IPS-15b (cell line): ENCODE data around the gene CEP135.

ENCODE experiments used
- H3K27me3 ChIP-seq: one replicate; pipeline ENCODE4 v1.6.1; 2013; ENCODE audit warnings: low read length; ENCODE audit not compliant: control insufficient read depth, insufficient read depth
- H3K36me3 ChIP-seq: one replicate; pipeline ENCODE4 v1.6.1; 2013; ENCODE audit warnings: low read length; ENCODE audit not compliant: control insufficient read depth, insufficient read depth
- H3K4me1 ChIP-seq: one replicate; pipeline ENCODE4 v1.6.1; 2013; ENCODE audit warnings: mild to moderate bottlenecking, low read length; ENCODE audit not compliant: control insufficient read depth, insufficient read depth
- H3K4me3 ChIP-seq: one replicate; pipeline ENCODE4 v1.5.1; 2013; ENCODE audit warnings: low read depth, low read length
- H3K9ac ChIP-seq: one replicate; pipeline ENCODE4 v1.6.1; 2013; ENCODE audit warnings: low read depth, mild to moderate bottlenecking, low read length
- H3K9me3 ChIP-seq: one replicate; pipeline ENCODE4 v1.6.1; 2013; ENCODE audit warnings: mild to moderate bottlenecking, low read length; ENCODE audit not compliant: control insufficient read depth, insufficient read depth

Gene CEP135

DNA sequence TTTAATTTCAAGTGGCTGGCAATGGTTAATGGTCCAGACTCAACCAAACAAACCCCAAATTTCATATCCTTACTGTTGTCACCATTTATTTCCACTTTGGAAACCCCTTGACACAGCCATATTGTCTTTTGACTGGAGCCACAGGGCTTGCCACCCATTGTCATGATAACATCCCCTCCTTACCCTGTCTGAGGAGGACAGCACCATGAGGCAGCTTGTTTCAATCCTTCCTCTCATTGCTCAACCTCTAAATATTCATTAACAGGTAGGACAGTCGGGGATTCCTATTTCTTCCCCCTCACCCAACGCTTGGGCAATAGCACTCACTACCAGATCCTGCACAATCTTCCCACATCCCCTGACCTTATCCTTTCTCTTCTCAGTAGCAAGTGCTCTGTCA lies 92.1 kb downstream of the CEP135 start:
- peaks cover 7% of the 10 kb centered on the region for H3K4me1 ChIP-seq
- no peak overlapping the region for H3K4me3 ChIP-seq
- no peaks in the 10 kb centered on the region for H3K27me3 ChIP-seq
- no peak overlapping the region for H3K9ac ChIP-seq
- H3K9me3 ChIP-seq, result no peaks in the 10 kb centered on the region
- no peaks in the 10 kb centered on the region for H3K36me3 ChIP-seq

DNA sequence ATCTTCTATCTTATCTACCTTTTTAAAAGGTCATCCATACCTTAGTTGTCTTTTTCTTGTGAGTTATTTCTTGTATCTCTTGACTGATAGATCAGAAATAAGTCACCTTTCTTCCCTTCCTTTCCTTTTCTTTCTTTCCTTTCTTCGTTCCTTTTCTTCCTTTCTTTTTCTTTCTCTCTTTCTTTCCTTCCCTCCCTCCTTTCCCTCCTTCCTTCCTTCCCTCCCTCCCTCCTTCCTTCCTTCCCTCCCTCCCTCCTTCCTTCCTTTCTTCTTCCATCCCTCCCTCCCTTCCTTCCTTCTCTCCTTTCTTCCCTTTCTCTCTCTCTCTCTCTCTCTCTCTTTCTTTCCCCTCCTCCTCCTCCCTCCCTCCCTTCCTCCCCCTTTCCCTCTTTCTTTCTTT lies 93.5 kb downstream of the CEP135 start:
- H3K27me3 ChIP-seq, result peaks cover 3% of the 10 kb centered on the region
- H3K9me3 ChIP-seq, result no peaks in the 10 kb centered on the region
- no peaks in the 10 kb centered on the region for H3K36me3 ChIP-seq
- H3K4me3 ChIP-seq, result no peak overlapping the region
- peaks cover 7% of the 10 kb centered on the region for H3K4me1 ChIP-seq
- no peak overlapping the region for H3K9ac ChIP-seq

DNA sequence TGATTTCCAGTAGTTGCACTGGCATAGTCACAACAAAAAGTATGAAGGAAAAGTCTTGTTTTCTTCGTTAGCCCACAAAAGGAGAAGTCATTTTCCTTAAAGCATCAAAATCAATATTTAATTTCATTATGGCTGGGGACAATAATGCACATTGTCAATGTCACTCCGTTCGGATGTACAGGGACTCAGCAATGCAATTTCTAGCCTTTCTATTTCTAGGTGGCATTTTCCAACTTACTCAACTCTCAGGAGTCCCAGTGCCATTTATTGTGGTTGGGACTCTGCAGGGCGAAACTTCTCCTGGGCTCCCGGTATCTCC lies 99.6 kb downstream of the CEP135 start:
- H3K27me3 ChIP-seq, result peaks cover 8% of the 10 kb centered on the region
- no peak overlapping the region for H3K9ac ChIP-seq
- peaks cover 13% of the 10 kb centered on the region for H3K4me1 ChIP-seq
- H3K36me3 ChIP-seq, result no peaks in the 10 kb centered on the region
- no peaks in the 10 kb centered on the region for H3K9me3 ChIP-seq
- H3K4me3 ChIP-seq, result peak overlapping the region; percentile 83

DNA sequence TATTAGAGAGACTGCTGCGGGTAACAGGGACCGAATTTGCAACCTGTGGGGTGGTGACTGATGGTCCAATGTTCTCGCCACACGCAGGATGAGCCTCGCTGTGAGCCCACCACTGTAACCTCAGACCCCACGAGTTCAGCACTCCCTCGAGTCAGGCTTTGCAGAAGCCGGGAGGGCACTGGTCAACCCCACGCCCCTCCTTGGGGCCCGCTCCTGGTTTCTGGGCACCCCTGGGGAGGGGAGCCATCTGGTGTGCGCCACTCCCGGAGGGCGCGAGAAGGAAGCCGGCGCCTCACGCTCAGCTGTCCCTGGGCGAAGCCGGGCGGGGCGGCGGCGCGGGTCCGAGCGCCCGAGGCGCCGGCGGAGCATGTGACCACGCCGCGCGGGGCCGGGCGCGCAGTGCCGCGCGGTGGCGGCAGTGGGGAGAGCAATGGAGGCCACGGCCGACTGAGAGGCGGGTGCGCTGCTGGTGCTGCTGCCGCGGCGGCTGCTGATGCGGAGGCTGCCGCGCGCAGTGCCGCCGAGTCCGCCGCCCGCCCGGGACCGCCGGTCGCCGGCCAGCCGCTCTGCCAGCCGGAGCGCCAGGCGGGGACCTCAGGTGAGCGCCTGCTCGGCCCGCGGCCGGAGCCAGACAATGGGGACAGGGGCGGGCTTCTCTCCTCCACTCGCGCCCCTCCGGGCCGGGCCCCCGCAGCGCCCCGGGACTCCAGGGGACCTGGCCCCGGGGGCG lies 100.1 kb downstream of the CEP135 start:
- Histone ChIP-seq H3K4me3 (peak overlapping the region; percentile 83), H3K9ac (no peak overlapping the region), H3K4me1 (peaks cover 13% of the 10 kb centered on the region), H3K9me3 (no peaks in the 10 kb centered on the region), H3K27me3 (peaks cover 8% of the 10 kb centered on the region), H3K36me3 (no peaks in the 10 kb centered on the region)

DNA sequence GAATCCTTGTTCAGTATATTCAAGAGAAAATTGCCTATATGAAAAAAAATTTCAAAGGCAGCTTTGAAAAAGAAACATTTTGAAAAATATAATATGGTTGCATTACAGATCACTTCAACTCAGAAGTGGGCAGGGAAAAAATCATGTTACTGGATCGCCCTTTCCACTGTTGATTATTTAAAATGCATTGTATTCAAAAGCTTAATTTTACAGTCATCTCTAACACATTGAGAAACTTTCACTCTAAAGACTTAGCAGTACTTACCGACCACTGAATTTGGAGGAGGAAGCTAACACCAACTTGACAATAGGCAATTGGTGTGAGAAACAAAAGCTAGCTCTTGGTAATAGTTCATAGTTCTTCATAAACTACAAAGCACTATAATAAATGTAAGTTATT lies 101.9 kb downstream of the CEP135 start:
- Histone ChIP-seq H3K4me3 (no peak overlapping the region), H3K27me3 (peaks cover 8% of the 10 kb centered on the region), H3K9ac (no peak overlapping the region), H3K9me3 (no peaks in the 10 kb centered on the region), H3K36me3 (no peaks in the 10 kb centered on the region), H3K4me1 (peaks cover 15% of the 10 kb centered on the region)

DNA sequence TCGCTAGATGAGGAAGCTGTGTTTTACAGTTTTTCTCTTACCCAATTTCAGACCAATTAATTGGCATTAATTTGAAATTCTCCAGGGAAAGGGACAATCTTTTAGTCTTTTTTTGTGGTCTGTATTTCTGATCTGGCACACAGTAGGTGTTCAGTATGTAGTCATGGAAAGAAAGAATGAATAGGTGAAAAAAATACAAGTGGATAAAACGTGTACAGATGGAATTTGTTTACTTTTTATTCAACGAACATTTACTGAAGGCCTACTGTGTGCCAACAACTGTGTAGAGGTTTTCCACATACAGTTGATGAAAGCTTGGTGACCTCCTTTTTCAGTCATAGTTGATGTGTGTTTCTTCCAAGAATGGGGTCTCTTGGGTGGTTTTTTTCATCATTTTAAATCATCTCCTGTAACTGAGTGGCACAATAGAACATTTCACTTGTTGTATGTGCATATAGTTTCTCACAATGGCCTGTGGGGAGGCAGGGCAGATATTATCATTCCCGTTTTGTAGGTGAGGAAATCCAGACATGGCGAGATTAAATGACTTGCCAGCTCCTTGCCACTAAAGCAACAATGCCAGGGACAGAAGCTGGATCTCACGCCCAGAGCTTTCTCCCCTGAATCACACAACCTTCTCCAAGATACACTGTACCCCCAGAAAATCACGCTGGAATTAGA lies 102.4 kb downstream of the CEP135 start:
- Histone ChIP-seq H3K4me1 (peaks cover 18% of the 10 kb centered on the region), H3K9ac (no peak overlapping the region), H3K9me3 (no peaks in the 10 kb centered on the region), H3K4me3 (no peak overlapping the region), H3K27me3 (peaks cover 8% of the 10 kb centered on the region), H3K36me3 (no peaks in the 10 kb centered on the region)

DNA sequence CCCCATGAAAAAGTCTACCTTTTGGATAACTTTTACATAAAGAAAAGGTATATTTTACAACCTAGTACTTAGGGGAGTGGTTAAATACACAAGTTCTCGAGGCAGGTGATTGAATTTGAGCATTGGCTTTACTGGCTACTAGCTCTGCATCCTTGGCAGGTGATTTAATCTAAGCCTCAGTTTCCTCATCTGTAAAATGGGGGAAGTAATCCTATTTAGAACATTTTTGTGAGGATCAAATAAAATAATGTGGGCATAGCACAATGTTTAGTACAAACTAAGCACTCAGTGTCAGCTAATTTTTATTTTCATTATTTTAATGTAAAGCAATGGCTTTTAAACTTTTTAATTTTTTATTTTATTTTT lies 102.9 kb downstream of the CEP135 start:
- Histone ChIP-seq H3K36me3 (no peaks in the 10 kb centered on the region), H3K4me1 (peaks cover 18% of the 10 kb centered on the region), H3K9ac (no peak overlapping the region), H3K27me3 (peaks cover 8% of the 10 kb centered on the region), H3K4me3 (no peak overlapping the region), H3K9me3 (no peaks in the 10 kb centered on the region)

DNA sequence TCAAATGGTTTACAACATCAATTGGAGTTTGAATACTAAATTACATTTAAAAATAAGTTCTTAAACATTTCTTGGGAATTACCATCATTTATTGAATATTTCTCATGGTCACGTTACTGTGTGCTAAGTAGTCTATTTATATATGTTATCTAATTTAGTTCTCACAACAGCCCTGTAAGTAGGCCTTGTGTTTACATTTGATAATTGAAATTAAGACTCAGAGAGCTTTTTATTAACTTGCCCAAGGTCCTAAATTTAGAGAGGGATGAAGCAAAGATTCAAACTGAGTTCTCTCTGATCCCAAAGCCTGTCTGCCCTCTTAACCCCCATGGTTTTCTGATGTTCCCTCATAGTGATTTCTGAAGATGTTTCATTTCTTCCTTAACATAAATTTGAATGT lies 103.7 kb downstream of the CEP135 start:
- no peak overlapping the region for H3K9ac ChIP-seq

DNA sequence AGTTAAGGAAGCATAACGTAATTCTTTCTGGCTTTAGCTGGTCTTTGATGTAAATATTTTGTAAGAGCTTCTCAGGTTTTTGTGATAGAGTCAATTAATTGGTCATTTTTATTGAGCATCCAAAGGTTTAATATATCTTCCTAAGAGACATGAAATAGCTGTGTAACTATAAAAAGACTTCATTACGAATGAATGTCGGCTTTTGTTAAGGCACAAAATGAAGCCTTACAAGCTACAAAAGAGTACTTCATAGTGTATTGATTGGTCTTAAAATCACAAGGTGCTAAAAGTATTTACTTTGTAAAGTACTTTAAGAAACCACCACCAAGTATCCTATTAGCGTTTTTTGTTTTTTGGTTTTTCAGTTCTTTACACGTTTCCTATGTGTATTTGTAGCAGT lies 104.2 kb downstream of the CEP135 start:
- no peak overlapping the region for H3K9ac ChIP-seq
- H3K4me3 ChIP-seq, result no peak overlapping the region
- H3K36me3 ChIP-seq, result no peaks in the 10 kb centered on the region

More for the DNA sequence above, 103.7 kb downstream of the CEP135 start:
- Histone ChIP-seq H3K36me3 (no peaks in the 10 kb centered on the region), H3K9me3 (no peaks in the 10 kb centered on the region), H3K27me3 (peaks cover 4% of the 10 kb centered on the region), H3K4me1 (peaks cover 18% of the 10 kb centered on the region), H3K4me3 (no peak overlapping the region)

DNA sequence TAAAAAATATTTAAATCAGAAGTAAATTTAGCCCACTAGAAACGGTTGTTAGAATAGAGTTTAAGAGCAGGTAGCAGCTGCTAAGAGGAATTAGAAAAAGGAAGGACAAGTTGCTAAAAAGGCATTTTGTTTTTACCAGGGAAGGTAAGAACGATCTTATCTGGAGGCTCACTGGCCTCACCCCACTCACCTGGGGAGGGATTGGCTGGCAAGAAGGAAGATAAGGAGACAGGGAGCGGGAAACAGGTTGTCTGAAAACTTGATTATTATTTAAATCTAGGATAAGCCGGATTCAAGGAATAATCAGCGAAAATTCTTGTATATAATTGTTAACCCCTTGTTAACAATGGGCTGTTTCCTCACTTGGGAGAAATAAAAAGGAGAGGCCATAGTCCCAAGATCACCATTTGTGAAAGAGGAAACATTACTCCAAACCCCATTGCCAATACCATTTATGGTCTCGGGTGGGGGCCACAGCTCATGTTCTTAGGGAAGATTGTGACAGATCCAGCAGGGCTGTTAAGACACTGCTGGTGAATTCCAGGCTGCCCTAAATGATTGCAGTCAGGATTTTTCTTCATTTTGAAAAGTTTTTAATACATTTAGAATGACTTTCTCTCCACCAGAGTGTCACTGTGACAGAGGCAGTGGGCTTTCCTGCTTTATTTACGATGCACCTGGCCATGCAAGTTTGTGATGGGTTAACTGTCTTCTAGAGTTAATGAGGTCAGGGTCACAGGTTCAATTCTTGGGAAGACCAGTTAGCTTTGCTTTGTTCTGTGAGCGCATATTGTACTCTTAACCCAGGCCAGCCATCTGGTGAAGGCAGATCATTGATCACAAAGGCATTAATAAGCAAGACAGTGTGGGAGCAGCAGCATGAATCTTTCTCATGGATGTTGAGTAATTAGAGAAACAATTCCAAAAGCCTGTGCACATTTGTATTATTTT lies 106.6 kb downstream of the CEP135 start:
- Histone ChIP-seq H3K9me3 (no peaks in the 10 kb centered on the region), H3K9ac (no peak overlapping the region), H3K36me3 (no peaks in the 10 kb centered on the region), H3K4me1 (peaks cover 15% of the 10 kb centered on the region), H3K27me3 (no peaks in the 10 kb centered on the region), H3K4me3 (no peak overlapping the region)

More for the DNA sequence above, 104.2 kb downstream of the CEP135 start:
- H3K27me3 ChIP-seq, result no peaks in the 10 kb centered on the region
- H3K4me1 ChIP-seq, result peaks cover 18% of the 10 kb centered on the region
- H3K9me3 ChIP-seq, result no peaks in the 10 kb centered on the region

DNA sequence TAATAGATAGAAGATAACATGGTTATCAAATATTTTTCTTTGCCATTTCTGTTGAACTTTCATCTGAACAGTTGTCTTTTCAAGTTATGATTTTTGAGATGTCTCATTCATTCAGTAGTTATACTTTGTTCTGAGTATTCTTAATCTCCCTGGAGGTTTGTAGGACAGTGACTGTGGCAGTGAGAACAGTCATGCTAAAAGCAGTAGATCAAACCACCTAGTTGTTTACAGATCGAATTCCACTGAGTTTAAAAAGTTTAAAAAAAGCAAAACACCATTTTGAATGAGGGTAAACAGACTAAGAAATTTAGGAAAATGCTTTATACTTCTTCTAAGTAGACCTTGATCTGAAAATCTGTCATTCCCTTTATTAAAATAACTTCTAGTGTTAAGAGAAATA lies 107.2 kb downstream of the CEP135 start:
- H3K36me3 ChIP-seq, result no peaks in the 10 kb centered on the region
- H3K27me3 ChIP-seq, result no peaks in the 10 kb centered on the region
- peaks cover 11% of the 10 kb centered on the region for H3K4me1 ChIP-seq
- no peak overlapping the region for H3K4me3 ChIP-seq
- H3K9me3 ChIP-seq, result no peaks in the 10 kb centered on the region
- H3K9ac ChIP-seq, result no peak overlapping the region
